ENCODE data around the gene MARCHF11.

The MARCHF11 gene, protein sequence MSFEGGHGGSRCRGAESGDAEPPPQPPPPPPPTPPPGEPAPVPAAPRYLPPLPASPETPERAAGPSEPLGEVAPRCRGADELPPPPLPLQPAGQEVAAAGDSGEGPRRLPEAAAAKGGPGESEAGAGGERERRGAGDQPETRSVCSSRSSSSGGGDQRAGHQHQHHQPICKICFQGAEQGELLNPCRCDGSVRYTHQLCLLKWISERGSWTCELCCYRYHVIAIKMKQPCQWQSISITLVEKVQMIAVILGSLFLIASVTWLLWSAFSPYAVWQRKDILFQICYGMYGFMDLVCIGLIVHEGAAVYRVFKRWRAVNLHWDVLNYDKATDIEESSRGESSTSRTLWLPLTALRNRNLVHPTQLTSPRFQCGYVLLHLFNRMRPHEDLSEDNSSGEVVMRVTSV

DNA sequence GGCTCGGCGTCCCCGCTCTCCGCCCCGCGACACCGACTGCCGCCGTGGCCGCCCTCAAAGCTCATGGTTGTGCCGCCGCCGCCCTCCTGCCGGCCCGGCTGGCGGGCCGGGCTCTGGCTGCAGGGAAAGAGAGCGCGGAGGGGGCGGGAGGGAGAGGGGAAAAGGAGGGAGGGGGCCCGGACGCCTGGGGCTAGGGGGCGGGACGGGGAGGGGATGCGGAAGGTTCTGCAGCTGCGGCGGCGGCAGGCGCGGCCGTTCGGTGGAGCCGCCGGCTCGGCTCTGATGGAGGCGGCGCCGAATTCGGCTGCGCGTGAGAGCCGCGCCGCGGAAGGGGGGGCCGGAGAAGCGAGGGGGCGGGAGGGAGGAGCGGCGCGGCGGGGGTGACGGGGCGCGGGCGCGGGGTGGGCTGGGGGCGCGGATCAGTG, at the start of gene MARCHF11:
MARCHF11 (minus strand) TSS at position 281 of the 425 bp plus-strand sequence; CDS start at position 65, 216 bp downstream.
- no peak for FAIRE-seq

DNA sequence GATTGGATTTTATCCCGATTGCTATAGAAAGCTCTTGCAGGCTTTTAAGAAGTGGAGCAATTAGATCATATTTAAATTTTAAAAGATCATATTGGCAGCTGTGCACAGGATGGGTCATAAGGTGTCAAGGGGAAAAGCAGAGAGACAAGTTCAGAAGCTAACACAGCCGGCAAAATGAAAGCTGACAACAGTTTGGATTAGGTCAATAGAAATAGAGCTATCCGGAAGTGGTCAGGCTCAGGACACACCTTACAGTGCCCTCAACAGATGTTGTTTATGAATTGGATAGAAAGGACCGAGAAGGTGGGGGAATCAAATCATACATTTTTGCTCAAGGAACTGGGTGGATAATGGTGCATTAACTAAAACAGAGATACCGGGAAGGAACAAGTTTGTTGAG, 46.3 kb upstream of the MARCHF11 start:
- FAIRE-seq = no peak

DNA sequence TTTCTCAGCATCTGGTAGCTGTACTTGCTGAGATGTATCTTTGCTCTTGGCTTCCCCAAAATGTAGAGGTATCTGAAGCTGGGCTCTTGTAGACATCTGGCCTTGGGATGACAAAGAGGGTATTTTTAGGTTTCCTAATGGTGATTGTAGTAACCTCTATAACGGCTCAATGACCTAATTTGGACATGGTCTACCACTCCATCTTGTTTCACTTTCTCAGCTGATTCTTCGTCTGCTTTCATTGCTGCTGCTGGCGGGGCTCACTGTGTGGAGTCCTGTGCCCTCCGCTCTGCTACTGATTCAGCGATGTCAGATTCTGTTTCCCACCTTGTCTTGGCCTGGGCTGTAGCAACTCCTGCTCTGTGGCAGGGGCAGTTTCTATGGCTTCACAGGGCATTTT, 12.7 kb upstream of the MARCHF11 start:
- FAIRE-seq = no peak

DNA sequence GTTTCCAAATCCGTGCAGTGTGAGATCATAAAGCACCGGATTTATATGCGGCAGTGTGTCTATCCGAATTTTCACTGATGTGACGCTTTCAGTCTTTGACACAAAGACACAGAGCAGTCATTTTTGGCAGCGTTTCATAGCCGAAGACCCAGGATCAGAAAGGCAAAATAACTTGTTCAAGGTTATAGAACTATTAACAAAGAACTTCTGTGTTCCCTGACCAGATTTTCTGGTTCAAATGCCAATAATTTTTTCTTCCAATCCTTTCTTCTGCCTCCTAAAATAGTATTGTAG, 1.1 kb upstream of the MARCHF11 start:
- FAIRE-seq = no peak

DNA sequence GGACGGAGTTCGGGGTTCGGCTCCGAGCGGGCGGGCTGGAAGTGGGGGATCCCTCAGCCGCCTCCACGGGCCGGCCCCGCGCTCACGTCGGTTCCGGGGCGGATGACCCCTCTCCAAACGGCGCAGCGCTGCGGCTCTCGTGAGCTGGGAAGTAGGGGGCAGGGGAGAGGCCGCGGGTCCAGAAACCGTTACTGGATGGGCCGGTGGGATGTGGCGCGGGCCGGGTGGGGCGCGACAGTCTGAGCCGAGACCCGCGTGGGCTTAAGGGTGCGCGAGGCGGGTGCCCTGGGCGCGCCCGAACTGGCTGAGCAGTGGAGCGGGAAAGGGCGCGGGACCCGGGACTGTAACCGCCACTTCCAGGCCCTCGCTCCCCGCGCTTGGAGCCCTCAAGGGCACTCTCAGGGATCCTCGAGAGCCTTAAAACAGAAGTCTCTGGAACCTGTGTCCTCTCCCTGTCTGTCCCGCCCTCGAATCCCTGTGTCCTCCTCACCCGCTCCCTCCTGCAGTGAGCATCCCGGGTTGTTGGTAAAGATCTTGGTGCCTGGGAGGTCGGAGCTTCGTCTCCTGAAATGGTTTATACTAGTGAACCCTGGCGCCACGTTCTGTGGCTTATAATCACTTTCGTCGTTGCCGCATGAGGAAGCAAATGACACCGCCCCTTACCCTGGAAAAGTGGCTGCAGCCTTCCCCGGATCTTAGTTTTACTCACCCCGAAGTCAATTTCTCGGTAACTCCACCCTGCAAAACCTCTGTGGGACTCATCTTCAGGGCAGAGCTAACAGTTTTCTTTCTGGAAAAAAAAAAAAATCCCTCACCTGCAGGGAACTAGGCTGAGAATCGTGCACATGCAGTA, 571 bp upstream of the MARCHF11 start:
- no peak for FAIRE-seq

DNA sequence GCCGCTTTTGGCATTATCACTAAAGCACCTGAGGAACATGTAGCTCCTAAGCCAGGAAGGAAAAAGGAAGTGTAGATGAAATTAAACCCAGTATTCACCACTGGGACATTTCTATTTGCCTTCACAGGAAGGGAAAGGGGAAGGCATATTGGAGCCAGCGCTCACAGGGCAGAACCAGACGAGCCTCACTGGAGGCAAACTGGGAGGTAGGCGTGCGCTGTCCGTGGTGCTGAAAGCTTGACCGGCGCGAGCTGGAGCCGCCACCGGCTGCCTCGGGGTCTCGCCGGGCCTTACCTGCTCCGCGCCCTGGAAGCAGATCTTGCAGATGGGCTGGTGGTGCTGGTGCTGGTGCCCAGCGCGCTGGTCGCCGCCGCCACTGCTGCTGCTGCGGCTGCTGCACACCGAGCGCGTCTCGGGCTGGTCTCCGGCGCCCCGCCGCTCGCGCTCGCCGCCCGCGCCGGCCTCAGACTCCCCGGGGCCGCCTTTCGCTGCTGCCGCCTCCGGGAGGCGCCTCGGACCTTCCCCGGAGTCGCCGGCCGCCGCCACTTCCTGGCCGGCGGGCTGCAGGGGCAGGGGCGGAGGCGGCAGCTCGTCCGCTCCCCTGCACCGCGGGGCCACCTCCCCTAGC, 732 bp downstream of the MARCHF11 start:
- FAIRE-seq = no peak

DNA sequence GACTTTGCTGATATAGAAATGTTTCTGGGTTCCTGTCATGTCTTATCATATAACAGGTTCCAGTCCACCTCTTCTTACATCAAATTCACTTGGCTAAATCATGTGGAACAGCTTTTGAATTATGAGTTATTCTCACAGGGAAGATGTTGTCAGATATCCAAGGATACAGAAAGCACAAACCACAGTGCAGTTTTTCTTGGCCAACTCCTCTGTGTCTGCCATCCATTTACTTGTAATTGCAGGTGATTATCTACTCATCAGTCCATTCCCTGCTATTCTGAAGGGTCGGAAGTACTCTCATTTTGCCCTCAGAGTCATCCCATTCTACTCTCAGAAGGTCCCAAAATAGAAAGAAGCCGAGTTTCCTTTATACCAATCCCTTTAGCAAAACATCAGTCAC, 10.0 kb downstream of the MARCHF11 start:
- FAIRE-seq = no peak

DNA sequence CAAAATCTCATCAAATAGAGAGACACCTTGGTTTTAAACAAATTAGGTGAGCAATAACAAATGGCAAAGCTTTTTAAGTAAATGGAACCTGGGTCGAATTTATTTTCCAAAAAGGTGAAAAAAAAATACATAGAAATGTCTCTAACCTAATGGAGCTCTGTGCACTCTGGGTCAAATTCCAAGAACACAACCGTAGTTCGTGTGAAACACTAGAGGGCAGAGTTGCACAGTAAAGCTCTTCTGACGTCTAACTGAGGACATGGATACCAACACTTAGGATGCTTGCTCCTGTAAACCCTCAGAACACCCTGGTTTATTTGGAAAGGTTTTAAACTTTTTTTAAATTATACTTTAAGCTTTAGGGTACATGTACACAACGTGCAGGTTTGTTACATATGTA, 18.9 kb downstream of the MARCHF11 start:
- FAIRE-seq = no peak

DNA sequence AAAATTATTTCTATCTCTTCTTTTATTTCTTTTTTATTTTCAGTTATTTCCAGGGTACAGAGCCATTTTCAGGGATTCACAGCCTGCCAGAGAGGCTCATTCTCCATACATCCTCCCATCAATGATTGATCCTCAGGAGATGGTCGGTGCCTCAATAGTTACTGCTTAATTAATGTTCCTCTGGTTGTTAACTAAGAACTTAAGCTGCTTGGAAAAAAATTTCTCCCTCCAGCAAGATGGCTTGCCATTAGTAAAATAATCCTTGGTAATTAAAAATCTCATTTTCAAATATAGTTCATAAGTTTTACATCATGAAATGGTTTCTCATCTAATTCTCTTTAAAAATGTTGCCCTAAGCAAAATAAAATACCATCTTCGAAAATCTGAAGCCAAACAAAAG, 20.0 kb downstream of the MARCHF11 start:
- no peak for FAIRE-seq

DNA sequence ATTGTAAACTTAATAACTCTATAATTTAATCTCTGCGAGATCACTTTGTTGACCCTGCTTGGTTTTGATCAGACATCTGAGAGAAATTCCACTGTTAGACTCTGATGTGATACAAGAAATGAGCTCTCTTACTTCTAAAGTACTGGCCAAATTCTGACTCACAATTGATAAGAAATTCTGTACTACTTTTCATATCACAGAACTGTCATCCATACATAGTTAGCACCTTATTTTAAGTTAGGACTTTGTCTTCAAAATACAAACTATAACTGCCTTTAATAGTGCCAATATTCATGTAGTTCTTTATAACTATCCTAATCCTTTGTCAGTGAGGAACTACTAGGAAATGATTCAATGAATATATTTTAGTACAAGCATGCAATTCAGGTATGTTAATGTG, 23.4 kb downstream of the MARCHF11 start:
- no peak for FAIRE-seq

DNA sequence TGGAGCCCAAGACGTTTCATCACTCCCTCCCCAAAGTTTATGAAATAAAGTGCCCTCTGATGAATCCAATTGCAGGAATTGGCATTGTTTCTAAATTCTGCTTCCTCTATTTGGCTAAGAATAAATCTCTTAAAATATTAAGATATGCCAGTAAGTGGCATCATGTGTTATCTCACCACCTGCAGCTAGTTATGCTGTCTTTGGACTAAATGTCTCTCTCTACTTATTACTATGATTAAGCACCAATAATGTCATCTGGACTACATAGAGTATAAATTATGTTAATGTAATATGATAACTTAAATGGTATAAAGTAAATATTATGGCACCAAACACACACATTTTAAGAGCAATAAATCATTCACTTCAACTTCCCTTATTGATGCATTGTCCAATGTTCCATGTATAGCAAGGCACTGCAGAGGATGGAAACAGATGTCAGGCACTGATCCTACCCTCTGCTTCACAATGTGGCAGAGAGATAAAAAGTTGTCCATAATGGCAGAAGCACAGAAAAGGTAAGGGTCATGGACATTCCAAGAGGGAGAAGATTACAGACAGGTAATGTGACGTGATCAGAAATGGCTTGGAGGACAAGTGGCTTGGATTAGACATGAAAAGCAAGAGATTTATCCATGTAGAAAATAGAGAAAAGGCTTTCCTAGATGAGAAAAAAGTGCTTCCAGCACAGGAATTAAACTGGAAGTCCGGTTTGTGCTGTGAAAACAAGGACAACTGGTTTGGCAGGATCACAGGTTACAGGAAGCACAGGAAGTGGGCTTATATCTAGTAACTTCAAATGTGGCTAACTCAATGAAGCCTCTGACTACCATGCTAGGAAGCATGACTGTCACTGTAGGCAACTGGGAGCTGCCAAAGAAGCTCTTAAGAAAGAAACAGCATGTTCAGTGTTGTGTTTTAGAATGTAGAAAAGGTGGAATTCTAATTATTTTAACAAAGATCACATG, 26.7 kb downstream of the MARCHF11 start:
- no peak for FAIRE-seq

DNA sequence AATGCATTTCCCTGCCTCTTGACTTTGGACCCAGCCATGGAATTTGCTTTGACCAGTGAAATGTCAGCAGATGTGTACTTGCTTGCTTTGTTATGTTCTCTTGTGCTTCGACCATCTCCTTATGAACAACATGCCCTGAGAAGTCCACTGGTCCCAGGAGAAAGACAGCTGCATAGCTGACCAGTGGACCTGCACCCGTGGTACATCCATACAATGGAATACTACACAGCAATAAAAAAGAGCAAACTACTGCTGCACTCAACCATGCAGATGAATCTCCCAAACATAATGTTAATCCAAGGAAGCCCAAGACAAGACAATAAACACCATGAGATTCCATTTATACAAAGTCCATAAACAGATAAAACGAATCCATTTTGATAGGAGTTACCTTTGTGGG, 30.0 kb downstream of the MARCHF11 start:
- FAIRE-seq = no peak

DNA sequence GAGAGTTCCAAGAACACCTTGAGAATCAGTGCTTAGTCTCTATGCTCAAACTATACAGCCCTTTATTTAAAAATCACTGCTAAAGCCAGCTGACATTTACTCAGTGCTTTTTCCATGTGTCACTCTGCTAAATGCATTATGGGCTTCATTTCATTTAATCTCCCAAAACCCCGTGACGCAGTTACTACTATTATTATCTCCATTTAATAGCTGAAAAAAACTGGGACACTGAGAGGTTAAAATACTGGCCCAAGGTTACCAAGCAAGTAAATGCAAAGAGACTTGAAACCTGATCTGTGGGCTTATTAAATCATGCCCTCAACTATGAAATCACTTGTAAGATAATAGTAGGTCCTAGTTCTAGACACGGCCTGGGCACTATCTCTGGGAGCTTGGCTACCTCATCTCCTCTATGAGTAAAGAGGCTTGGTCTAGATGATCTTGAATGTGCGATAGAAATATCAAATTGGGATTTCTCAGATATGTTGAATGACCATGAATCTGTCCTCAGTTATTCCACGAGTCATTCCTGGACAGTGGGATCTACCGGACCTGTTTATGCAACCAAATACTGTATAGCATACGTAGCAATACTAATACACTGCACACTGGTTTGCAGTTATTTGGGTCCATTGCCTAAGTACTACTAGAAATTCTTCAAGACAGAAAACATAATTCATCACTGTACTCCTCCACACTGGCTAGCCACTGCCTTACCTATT, 32.3 kb downstream of the MARCHF11 start:
- FAIRE-seq = no peak

DNA sequence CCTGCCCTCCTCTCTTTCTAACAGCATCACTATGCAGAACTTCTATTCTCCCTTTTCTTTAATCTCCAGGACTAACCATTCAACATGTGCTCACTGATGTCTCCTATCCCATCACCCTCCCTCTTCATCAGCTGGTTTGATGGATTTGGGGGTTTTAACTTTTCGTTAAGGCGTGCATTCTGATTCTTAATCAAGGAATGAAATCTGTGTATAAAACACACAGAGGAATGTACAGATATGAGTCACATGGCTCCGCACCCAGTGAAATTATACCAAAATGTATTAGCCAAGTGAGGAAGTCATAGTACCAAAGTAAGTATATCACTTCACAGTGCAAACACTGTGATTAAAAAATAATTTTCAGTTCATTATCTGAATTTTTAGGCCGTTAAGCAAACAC, 35.2 kb downstream of the MARCHF11 start:
- FAIRE-seq = no peak

DNA sequence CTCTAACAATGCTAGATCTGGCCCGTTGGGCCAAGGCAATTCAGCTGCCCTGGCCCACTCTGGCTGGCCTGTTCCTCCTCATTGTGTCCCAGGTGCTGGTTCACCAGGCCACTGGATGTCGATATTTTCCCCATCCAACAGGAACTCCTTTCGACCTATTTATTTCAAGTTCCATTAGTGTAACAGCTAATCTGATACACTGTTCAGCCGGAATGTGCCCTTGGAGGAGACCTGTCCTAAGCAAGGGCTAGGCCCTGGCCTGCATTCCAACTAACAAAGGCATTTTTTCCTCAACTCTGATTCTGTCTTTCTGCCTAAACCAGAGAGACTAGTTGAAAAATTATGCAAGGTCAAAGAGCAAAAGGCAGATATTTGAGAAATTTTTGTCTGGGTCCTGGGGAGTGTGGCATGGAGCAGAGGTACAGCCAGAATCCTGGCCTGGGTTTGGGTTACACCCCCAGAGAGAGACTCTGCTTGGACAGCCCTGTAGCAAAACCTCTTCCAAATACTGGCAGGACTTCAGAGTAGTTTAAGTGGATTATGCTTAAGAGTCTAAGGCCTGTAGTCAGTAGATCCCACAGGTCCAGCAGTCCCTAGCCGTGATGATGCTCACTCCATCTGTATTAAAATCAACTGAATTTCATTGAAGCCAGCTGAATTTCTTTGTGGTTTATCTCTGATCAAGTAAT, 36.1 kb downstream of the MARCHF11 start:
- no peak for FAIRE-seq

DNA sequence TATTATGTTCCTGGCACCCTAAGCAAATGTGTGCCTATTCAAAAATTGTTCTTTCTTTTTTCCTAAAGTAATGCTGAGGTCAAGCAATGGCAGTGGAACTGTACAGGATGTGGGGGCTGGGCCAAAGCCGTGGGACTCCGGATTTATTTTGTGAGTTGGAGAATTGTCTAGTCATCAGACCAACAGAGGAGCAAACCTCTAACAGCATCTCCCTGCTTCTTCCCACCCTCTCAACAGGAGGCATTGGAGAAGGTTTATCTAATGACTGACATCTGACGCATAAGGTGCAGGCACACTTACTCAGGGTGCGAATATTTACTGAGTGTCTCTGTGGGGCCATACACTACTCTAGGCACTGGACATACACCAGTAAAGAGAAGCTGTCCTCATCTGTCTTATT, 38.6 kb downstream of the MARCHF11 start:
- no peak for FAIRE-seq

DNA sequence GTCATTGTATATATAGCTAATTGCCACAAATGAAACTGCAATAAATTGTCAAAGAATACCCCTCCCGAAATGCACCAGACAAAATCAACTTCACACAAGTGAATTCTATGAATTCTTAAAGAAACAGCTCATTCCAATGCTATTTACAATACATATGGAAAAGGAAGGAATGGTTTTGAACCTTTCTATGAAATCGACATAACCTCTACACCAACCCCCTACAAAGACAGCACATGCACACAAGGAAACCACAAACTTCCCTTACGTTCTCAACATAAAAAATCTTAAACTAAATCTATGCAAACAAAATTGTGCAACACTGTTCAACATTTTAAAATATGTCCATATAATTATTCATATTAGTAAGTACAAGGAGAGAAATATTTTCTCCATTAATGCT, 39.2 kb downstream of the MARCHF11 start:
- FAIRE-seq = no peak

DNA sequence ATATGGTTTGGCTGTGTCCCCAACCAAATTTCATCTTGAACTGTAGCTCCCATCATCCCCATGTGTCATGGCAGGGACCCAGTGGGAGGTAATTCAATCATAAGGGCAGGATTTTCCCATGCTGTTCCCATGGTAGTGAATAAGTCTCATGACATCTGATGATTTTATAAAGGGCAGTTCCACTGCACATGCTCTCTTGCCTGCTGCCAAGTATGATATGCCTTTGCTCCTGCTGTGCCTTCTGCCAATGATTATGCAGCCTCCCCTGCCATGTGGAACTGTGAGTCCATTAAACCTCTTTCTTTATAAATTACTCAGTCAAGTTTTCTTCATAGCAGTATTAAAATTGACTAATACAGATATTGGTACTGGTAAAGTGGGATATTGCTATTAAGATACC, 42.4 kb downstream of the MARCHF11 start:
- FAIRE-seq = no peak

DNA sequence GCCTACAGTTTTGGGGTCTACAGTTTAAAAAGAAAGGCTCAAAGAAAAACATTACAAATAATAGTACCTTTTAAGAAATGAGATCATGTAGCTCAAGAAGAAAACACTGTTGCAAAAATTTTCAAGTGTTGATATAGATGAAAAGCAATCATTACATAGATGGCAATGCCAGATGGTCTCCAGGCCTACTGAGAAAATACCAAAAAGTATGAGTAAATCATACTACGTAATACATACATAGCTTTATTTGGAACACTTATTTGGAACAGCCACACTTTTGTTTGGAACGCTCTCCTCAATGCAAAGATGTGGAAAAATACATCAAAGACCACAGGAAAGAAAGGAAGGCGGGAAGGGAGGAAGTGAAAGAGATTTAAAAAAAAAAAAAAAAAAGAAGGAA, 44.1 kb downstream of the MARCHF11 start:
- no peak for FAIRE-seq

DNA sequence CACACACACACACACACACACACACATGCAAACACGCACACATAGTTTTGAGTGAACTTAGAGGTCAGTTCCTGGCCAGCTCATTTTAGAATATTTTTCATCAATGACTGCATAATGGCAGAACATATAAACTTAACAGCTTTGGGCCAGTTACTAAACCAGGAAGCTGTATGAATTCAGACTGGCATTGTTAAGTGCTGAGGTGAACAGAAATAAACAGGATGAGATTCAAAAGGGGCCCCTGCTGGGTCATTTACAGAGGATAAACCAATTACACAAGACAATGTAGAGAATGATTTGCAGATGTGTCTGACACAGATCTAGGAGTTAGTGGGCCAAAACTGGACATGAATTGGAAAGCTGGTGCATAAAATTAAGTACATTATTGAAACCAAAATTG, 44.6 kb downstream of the MARCHF11 start:
- FAIRE-seq = no peak

DNA sequence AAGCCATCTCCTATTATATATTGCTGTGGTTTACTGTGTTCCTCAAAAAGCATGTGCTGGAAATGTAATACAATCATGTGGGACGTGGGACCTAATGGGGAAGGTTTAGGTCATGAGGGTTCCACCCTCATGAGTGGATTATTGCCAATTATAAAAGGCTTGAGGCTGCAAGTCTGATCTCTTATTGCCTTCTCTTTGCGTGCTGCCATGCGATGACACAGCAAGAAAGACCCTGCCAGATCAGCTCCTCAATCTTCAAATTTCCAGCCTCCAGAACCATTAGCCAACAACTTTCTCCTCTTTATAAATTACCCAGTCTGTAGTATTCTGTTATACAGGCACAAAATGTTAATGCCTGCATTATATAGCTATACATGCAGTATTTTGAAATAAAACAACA, 45.4 kb downstream of the MARCHF11 start:
- FAIRE-seq = no peak

Data from colon (tissue), 2 donors.